Femur (tissue), 1 donor: Measurements from ENCODE around the gene RBFA.

ENCODE experiments used
- DNase-seq: peaks from one replicate; pipeline ENCODE4 v3.0.0-alpha.2; 2017

RBFA gene

DNA sequence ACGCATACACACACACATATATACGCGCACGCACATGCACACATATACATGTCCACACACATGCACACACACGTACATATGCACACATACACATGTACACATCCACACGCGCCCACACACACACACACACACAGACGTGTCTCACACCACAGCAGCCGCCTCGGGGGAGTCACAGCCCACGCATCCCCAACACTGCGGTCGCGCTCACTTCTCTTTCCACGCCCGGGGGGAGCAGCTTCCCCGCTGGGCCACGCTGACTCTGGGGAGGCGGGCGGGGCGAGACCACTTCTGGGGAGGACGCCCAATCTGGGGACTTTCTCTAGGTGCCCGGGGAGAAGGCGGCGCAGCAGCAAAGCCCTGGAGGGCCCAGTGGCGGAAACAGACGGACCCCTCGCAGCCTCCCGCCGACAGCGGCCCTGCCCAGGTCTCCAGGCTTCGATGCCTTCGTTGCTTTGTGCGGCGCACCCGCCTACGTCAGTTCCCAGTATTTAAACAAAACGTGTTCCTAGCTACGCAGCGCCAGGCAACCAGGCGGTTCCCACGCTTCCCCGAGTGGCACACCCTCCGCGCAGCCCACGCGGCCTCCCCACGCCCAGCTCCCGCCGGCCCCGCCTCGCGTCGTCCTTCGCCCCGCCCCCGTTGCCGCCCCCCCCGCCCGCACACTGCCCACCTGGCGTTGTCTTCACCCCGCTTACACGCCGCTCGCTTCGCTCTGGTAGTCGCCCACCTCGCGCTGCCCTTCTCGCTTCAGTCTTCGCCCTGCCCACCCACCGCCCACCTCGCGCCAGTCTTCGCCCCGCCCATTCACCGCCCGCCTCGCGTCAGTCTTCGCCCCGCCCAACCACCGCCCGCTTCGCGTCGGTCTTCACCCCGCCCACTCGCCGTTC, 810 bp upstream of the RBFA start:
- no peak for DNase-seq

DNA sequence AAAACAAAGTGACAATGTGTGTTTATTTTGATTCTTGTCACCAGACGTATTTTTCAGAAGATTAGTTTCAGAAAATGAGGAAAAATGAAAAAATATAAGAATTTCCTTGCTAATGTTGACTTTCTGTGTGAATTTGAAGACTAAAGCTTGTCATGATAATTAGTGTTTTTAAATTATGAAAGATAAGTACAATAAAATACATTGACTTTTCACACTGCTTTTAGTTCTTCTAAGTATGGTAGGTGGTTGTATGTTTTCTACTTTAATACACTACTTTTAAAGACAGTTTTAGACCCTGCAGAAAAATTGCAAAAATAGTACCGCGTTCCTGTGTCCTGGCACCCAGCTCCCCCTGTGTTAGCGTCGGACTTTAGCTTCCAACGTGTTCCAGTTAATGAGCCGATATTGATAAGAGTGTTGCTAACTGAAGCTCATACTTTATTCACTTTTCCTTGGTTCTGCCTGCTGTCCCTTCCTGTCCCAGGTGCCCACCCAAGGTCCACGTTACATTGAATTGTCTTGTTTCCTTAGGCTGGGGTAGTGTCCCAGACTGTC, 695 bp downstream of the RBFA start:
- DNase-seq, result no peak

DNA sequence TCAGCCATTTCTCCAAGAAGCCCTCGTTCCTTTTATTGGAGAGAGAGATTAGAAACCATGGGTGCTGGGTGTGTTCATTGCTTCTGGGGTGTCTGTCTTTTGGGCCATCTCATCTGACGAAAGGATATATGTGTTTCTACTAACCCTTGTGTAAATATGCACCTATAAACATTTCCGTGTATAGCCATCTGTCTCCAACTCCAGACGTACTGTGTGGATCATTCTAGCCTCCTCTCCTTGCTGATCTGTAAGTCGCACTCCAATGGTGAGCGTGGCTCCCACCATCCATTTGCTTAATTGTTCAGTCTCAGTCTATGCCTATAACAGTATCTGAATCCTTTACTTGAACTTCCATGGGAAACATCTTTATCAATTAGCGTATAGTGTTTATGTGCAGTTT, 1.8 kb downstream of the RBFA start:
- DNase-seq, result no peak

DNA sequence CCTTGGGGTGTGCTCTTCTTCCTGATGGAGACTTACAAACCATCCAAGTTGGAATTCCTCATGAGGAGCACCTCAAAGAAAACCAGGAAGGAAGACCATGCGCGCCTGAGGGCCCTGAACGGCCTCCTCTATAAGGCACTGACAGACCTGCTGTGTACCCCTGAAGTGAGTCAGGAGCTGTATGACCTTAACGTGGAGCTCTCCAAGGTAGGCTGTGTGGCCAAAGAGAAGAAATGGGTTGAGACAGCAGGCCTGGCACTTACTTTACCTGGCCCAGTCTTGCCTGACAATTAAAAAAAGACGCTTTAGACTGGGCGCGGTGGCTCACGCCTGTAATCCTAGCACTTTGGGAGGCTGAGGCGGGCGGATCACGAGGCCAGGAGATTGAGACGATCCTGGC, 3.1 kb downstream of the RBFA start:
- no peak for DNase-seq

DNA sequence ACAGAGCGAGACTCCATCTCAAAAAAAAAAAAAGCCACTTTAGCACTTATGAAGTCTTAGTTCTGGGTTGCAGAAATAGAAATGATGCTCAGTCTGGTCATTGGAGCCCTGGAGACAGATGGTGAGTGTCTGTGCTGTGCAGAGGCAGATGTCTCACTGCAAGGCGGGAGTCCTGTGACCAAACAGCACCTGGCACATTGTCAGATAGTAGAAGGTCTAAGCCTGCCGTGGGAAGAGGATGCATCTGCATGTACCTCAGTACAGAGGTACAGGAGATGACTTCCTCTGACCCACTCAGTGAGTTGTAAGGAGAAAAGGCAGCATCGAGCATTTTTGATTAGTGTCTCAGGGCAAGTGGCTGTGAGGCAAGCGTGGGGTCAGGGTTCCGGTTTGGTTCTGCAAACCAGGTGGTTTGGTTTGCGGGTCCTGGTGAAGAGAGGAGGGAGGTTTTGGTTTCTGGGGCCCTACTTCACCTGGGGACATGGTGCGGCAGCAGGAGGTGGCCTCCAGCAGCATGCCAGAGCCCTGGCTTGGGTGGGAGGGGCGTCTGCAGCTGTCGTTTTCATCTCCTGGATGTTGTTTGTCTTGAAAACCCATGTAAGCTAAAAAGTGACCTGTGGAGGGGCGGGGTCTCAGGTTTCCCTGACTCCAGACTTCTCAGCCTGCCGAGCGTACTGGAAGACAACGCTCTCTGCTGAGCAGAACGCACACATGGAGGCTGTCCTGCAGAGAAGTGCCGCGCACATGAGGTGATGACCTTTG, 3.8 kb downstream of the RBFA start:
- DNase-seq, result no peak

DNA sequence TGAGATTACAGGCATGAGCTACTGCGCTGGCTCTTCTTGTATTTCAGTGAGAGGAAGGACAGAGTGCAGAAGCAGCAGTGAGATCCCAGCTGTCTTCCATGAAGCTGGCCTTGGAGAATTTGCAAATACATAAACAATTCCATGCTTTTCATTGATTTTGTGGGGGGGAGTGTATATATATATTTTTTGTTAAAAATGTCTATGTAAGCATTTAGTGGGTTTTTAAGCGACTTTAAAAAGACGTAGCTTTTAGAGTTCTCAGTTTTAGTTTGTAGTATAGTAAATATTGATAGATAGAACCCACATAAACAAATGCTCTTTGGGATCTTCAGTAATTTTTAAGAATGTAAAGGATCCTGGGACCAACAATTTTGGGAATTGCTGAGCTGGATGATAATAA, 6.3 kb downstream of the RBFA start:
- DNase-seq, result no peak

DNA sequence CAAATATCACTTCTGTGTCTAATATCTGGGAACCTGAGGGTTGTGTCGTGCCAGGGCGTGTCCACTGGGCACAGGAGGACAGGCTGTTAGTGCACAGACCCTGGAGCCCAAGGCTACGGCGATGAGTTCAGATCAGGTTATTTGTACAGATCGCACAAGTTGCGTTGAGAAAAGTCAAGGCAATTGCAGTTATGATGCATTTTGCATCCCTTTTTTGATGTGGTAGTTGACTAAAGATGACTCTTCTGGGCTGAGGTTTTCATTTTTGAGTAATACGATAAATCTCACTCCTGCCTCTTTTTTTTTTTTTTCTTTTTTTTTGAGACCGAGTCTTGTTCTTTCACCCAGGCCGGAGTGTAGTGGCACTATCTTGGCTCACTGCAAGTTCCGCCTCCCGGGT, 7.2 kb downstream of the RBFA start:
- no peak for DNase-seq

DNA sequence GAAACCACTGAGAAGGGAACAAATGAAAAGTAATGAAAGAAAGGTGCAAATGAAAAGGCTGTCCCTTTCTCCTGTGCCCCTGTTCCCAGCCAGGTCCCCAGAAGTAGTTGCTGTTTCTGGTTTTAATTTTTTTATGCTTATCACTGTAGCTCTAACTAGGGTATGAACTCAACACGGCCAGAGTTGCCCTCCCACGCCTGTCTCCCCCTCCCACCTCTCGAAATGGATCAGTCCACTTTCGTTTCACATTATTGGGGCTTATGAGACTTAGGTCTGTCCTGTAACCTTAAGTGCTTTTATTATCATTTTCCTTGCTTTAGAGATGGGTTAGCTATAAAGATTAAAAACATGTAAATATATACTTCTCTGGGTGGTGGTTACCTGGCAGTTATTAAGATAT, 8.6 kb downstream of the RBFA start:
- no peak for DNase-seq

DNA sequence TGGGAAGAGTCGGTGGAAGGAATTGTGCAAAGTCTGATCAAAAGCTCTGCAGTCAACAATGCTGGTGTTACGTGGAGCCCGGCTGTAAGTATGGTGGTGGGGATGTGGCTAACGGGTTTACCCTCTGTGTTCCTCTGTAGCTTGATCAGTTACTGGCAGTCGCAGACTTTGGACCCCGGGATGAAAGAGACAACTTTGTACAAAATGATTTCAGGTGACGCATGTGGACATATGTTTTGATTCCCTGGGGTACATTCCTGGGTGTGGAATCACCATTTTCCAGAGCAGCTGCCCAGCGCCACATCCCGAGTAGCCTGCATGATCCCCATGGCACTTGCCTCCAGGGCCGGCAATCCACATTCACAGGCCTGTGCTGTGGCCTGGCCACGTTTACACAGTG, 9.8 kb downstream of the RBFA start:
- DNase-seq, result no peak

DNA sequence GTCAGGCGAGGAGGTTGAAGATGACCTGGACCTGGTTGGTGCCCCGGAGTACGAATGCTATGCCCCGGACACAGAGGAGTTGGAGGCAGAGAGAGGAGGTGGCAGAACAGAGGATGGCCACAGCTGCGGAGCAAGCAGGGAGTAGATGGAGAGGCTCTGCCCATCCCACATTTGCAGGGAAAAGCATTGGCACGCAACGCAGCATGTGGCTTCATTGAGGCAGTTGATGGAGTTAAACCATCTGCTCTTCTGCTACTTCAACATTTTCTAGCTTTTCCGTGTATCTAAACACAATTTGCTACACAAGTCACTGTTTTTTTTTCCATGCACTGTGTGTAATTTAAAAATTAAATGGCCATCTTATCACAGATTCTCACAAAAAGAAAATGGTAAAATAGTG, 11.8 kb downstream of the RBFA start:
- DNase-seq, result no peak

DNA sequence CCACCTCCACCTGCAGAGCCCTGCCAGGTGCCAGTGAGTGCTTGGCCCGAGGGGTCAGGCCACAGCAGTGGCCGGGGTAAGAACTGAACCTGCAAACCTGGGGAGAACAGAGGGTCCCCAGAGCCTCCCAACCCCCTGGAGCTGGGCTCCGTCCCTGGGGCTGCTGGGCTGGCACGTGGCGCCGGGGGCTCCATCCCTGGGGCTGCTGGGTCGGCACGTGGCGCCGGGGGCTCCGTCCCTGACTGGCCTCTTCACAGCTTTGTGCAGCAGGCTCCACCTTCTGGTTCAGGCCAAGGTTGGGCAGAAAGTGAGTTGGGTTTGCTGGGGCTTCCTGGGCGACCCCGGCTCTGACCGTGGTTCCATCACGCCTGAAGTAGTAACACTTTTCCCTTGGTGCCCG, 12.2 kb downstream of the RBFA start:
- DNase-seq, result no peak

DNA sequence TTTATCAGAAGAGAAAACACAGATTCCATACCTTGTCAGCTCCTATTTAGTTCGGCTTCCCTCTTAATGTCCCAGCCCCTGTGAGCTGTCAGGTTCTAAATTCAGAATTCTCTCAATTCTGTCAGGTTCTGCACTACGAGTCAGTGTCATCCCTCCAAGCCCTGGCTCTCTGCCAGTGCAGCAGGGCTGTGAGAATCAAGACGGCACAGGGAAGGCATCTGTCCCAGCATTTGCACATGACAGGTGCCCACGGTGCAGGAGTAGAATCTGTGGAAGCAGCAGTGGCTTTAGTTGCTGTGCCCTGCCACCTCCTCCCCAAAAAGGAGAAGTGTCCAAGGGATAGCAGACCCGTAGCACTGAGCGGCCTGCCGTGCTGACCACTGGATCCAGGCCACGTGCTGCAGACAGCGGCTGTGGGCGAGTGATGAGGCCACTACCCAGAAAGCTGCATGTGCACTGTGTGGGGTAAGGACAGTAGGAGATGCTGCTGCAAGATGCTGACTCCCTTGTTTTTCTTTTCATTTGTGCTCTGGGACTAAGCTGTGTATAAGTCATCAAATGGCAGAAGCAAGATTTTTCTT, 12.8 kb downstream of the RBFA start:
- peak; percentile 38 for DNase-seq

DNA sequence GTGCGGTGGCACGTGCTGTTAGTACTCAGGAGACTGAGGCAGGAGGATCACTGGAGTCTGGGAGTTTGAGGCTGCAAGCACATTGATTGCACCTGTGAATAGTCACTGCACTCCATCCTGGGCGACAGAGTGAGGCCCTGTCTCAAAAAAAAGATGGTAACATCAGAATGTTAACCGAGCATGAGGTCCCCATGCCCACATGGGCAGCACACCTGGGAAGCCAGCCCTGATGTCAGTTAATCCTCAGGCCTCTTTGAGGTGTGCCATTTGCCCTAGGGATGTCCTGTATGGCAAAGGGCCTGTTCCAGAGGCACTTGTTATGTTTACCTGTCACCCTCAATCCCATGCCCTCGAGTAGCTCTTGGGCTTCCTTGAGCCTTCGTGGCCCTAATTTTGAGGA, 16.6 kb downstream of the RBFA start:
- no peak for DNase-seq

DNA sequence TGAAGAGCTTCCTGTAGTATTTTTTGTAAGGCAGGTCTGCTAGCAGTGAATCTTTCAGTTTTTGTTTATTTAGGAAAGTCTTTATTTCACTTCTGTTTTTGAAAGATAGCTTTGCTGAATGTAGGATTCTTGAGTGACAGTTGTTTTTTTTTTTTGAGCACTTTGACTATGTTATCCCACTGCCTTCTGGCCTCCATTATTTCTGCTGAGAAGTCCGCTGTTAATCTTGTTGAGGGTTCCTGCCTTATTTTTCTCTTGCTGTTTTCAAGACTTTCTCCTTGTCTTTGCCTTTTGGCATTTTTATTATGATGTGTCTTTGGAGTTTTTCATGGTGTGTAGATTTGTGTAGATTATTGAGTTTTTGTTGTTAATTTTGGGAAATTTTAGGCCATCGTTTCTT, 21.9 kb downstream of the RBFA start:
- no peak for DNase-seq

DNA sequence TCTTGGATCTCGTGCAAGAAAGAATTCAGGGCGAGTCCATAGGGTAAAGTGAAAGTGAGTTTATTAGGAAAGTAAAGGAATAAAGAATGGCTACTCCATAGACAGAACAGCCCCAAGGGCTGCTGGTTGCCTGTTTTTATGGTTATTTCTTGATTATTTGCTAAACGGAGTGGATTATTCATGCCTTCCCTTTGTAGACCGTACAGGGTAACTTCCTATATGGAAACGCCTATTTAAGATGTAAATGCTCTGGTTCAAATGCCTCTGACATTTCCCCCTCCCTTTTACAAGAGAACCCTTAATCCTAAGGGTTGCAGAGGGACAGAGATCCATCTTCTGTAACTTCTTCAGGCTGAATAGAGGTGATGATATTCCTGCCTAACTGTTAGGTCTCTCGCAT, 25.7 kb downstream of the RBFA start:
- no peak for DNase-seq

DNA sequence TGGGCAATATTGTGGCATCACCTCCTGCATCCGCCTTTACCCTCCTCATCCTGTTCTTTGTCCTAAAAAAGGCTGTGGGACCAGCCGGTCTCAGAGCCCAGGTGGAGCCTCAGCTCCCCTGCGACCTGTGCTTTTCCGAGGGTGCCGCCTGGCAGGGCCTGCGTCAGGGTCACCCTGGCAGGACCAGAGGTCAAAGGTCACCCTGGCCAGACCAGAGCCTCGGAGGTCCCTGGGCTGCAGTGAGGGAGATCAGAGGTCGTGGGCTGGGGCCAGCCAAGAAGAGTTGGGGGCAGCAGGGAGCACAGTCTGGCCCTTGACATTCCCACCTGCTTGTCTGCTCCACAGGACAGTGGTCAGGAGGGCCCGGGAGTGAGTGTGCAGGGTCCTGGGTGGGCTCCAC, 31.5 kb downstream of the RBFA start:
- no peak for DNase-seq

DNA sequence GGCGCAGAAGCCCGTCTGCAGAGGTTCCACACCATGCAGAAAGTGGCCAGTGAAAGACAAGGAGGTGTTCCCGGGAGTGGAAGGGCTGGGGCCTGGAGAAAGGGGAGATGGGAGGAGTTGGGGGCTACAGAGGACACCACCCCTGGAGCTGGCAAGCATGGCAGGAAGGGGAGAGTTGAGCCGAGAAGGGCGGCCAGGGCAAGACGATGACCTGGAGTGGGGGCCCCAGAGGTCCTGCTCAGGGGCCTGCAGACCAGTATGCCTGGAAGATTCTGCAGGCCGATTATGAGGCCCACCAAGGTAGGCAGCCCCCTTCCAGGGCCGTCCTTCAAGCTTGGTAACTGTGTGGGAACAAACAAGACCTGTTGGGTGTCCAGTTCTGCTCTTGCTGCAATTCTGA, 33.1 kb downstream of the RBFA start:
- no peak for DNase-seq

DNA sequence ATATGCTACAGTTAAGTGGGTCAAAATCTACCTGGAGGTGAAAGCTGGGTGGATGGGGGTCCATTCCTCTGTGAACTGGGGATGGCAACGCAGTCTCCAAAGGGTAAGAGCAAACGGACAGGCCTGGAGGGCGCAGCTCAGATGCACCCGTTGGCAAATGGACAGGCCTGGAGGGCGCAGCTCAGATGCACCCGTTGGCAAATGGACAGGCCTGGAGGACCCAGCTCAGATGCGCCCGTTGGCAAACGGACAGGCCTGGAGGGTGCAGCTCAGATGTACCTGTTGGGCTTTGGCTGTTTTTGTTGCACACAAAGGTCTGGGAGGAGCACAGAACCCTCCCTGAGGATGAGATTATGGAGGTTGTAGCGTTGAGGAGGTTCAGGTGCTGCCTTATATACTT, 33.7 kb downstream of the RBFA start:
- DNase-seq, result no peak

DNA sequence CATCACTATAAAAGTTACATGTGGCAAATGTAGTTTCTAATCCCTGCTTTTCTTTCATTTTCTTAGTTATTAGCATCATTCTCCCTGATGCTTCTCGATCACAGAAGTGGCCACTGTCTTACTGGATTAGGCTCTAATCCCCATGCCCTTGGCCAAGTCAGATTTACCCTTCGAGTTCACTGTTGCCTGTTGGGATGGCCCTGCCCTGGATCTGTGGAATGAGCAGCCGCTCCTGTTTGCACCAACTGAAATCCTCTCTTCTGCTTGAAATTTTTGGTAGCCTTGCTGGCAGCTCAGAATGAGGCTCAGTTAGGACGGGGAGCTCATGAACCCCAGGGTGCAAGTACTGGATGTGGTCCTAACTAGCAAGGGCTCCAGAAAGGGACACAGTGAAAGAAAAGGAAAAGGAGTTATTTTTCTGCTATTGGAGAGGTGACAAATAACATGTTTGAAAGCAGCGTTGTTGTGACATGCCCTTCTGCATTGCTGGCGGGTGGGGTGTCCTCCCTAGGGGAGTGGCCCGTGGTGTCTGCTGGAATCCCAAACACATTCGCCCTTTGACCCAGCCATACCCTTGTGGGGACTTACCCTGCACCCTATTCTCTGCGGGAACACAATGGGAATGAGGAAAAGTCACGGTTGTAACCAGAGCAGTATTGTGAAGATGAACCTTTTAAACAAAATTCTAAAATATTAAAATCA, 34.5 kb downstream of the RBFA start:
- DNase-seq, result no peak

DNA sequence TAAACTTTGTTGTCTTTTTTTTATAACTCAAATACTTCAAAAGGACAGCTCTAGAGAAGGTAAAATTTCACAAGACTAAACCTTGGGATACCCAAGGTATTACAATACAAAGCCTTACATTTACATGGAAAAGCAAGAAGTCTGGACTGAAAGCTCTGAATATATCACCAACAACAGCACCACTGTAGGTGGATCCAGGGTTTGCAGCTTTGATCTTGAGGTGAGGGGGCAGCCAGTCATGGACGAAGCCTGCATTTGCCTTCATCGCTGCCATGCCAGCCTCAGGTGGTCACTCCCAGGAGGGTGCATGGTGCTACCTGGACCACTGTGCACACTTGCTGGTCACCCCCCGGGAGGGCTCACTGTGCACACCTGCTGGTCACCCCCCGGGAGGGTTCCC, 36.6 kb downstream of the RBFA start:
- DNase-seq, result no peak

DNA sequence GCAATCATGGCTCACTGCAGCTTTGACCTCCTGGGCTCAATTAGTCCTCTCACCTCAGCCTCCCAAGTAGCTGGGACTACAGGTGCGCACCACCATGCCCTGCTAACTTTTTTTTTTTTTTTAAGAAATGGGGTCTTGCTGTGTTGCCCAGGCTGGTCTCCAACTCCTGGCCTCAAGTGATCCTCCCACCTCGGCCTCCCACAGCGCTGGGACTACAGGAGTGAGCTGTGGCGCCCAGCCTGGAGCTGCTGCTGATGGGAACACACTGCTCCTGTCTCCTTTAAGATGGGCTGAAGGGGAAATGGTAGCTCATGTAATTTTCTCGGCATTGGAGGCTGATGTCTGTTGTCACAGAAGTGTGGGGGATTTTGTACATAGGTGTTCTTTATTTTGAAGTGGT, 39.9 kb downstream of the RBFA start:
- DNase-seq, result no peak

DNA sequence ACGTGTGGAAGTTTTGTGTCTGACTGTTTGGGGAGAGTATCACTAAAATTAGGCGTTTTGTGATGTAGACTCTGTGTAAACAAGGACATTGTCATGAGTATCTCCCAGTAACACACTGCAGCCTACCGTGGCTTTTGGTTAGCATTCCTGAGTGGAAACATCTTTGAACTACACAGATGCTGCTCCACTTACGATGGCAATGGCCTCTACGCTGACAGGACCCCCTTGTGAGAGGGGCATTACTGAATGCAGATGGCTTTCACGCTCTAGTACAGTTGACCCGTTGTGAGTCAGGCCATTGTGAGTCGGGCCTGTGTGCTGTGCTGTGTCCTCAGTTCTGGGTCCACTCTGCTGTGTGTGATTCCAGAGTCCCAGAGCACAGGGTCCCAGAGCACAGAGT, 40.5 kb downstream of the RBFA start:
- no peak for DNase-seq

DNA sequence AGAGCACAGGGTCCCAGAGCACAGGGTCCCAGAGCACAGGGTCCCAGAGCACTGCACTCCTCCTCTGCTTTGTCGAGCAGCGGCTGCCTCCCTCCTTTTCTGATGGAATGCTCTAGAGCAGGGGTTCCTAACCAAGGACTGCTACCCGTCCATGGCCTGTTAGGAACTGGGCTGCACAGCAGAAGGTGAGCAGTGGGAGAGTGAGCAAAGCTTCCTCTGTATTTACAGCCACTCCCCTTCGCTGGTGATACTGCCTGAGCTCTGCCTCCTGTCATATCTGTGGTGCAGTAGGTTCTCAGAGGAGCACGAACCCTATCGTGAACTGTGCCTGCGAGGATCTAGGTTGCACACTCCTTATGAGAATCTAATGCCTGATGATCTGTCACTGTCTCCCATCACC, 41.7 kb downstream of the RBFA start:
- no peak for DNase-seq
